K562 (cell line): ENCODE results near the gene C21orf58. TPM values are rescaled to one million over a fixed set of nuclear protein-coding genes. Genes with fewer than 3 reads are reported as not detected.

ENCODE experiments used
- CBFA2T3 ChIP-seq: fragments of 450-650 bp; IDR thresholded peaks from 2 replicates; pipeline ENCODE4 v1.6.1; 2017
- CLOCK ChIP-seq: fragments of 250-450 bp; sonication (Bioruptor Pico); IDR thresholded peaks from 2 replicates; pipeline ENCODE4 v1.4.0; 2020; ENCODE audit warnings: mild to moderate bottlenecking, moderate library complexity, borderline replicate concordance
- CREB5 ChIP-seq: fragments of 250-450 bp; sonication (Bioruptor Pico); IDR thresholded peaks from 2 replicates; pipeline ENCODE4 v1.5.0; 2020; ENCODE audit warnings: mild to moderate bottlenecking
- CXXC5 ChIP-seq: fragments of 250-450 bp; sonication (Bioruptor Pico); IDR thresholded peaks from 2 replicates; pipeline ENCODE4 v1.8.0; 2022; ENCODE audit warnings: inconsistent platforms, mild to moderate bottlenecking, moderate library complexity
- HEY1 ChIP-seq: fragments of 250-450 bp; sonication (Bioruptor Pico); IDR thresholded peaks from 2 replicates; pipeline ENCODE4 v1.5.0; 2020; ENCODE audit warnings: mild to moderate bottlenecking, moderate library complexity, borderline replicate concordance
- KAT2B ChIP-seq: IDR thresholded peaks from one replicate; pipeline ENCODE4 v1.6.1; 2012; ENCODE audit warnings: low read depth, mild to moderate bottlenecking, control low read depth, inconsistent platforms, low read length, moderate library complexity
- PREB ChIP-seq: sonication (generic); formaldehyde crosslinking; IDR thresholded peaks from 2 replicates; pipeline ENCODE4 v1.8.1; 2023; ENCODE audit warnings: mild to moderate bottlenecking, missing genetic modification reagents
- RNF2 ChIP-seq: sonication (generic); IDR thresholded peaks from 2 replicates; pipeline ENCODE4 v1.6.1; 2016
- RNF219 ChIP-seq: fragments of 250-450 bp; sonication (Bioruptor Pico); IDR thresholded peaks from 2 replicates; pipeline ENCODE4 v1.5.0; 2022; ENCODE audit warnings: mild to moderate bottlenecking
- SMAD4 ChIP-seq: fragments of 250-450 bp; sonication (Bioruptor Pico); conservative IDR thresholded peaks from 2 replicates; pipeline ENCODE4 v1.8.0; 2021; ENCODE audit warnings: inconsistent platforms, mild to moderate bottlenecking, moderate library complexity
- TOE1 ChIP-seq, 2 experiments: fragments of 450-650 bp in 1 of 2; sonication (generic) in 1 of 2; formaldehyde crosslinking in 1 of 2; IDR thresholded peaks; 2 replicates each; pipeline versions ENCODE4 v1.7.1 to v1.8.0; 2016 to 2022; ENCODE audit warnings: borderline replicate concordance in 2 of 2, mild to moderate bottlenecking in 2 of 2, antibody characterized with exemption in 1 of 2, inconsistent platforms in 1 of 2, low read depth in 1 of 2, missing genetic modification reagents in 1 of 2, moderate library complexity in 1 of 2
- ZNF609 ChIP-seq: sonication (generic); formaldehyde crosslinking; IDR thresholded peaks from 2 replicates; pipeline ENCODE4 v1.8.1; 2023; ENCODE audit warnings: missing genetic modification reagents, mild to moderate bottlenecking, borderline replicate concordance
- polyA plus RNA-seq, 8 experiments: library from polyadenylated mRNA; depleted of rRNA in 4 of 8; stranded (reverse) in 5 of 8; unstranded in 3 of 8; fragments of >200 nt; fragmentation: Nextera tagmentation in 2 of 8; fragmentation: Illumina TruSeq in 1 of 8; extraction: Ambion mirVana in 2 of 8; extraction: Trizol in 1 of 8; gene quantifications; 2 replicates each; pipeline versions ENCODE4 v1.2.1 to v1.2.3, GENCODE V29; 2011 to 2014; ENCODE audit warnings: inconsistent platforms in 1 of 8, missing spikeins in 1 of 8
- total RNA-seq, 7 experiments: library from RNA; depleted of rRNA in 6 of 7; stranded (reverse); fragments of >200 nt in 6 of 7; fragmentation: Illumina TruSeq in 2 of 7; extraction: Trizol in 2 of 7; gene quantifications; 2 replicates each; pipeline versions ENCODE4 v1.2.1 to v1.2.3, GENCODE V29; 2011 to 2021; ENCODE audit warnings: low replicate concordance in 1 of 7

The C21orf58 gene
- total and polyA plus RNA-seq, 9 of the 15 experiments (the other 6 are each of a cell fraction or from before 2014, with no cell fraction given) = 1.2 to 30.5 (median 12.4) TPM

- TF ChIP-seq CLOCK (CRISPR knock-in tag) (no peak), CXXC5 (CRISPR knock-in tag) (no peak; the same call in 1 of the 2 replicates), RNF219 (CRISPR knock-in tag) (no peak), CBFA2T3 (peak; percentile 24; the same call in 1 of the 2 replicates), PREB (CRISPR knock-in tag) (0 out of 2 replicates have a peak, but pooled peaks have one; percentile 59), CREB5 (CRISPR knock-in tag) (no peak), ZNF609 (CRISPR knock-in tag) (peak; percentile 56; the same call in 1 of the 2 replicates), TOE1 (IDR thresholded peaks at IDR 0.05; ENCODE audit: borderline replicate concordance) (0 out of 2 replicates have a peak, but pooled peaks have one; percentile 23), TOE1 (CRISPR knock-in tag; IDR thresholded peaks at IDR 0.05; ENCODE audit: borderline replicate concordance, low read depth) (no peak), HEY1 (CRISPR knock-in tag) (no peak), KAT2B (no peak), SMAD4 (peak; percentile 74), RNF2 (0 out of 2 replicates have a peak, but pooled peaks have one; percentile 17)
Measured at GRCh38 chr21:46325073-46325912, 1.6 kb upstream of the C21orf58 start (continued).
